ENCODE data around the gene KIAA1586.

GRCh38 chr6:57040011-57040410, 6.5 kb upstream of the KIAA1586 start:
- peak; percentile 33 for TF ChIP-seq CTCF (IDR thresholded peaks at IDR 0.05; ENCODE audit: insufficient read depth, low read length)
- no peak for TF ChIP-seq POLR2AphosphoS5 (IDR thresholded peaks at IDR 0.05; ENCODE audit: low read depth)
- TF ChIP-seq REST (IDR thresholded peaks at IDR 0.05; ENCODE audit: insufficient replicate concordance, low read depth), result no peak
- TF ChIP-seq GABPA (IDR thresholded peaks at IDR 0.05; ENCODE audit: low read depth), result no peak
- no peak for TF ChIP-seq SPI1 (IDR thresholded peaks at IDR 0.05; ENCODE audit: borderline replicate concordance, low read depth)

All from HL-60 (cell line).